HCT116 (cell line): Measurements from ENCODE around the gene IQSEC3. TPM values are rescaled to one million over a fixed set of nuclear protein-coding genes. Genes with fewer than 3 reads are reported as not detected.

Source experiments
- ATAC-seq: fragments of 200-7000 bp; cut with Tn5 transposase; 2 replicates; pipeline ENCODE4 v1.9.1; 2020; ENCODE audit warnings: mild to moderate bottlenecking, moderate library complexity
- BruUV-seq: library from RNA; stranded (reverse); fragments of 400-500 nt; replicated peaks from 2 replicates; lab custom pipeline; 2021; lab: Mats Ljungman, UMichigan
- CTCF ChIA-PET: fragments of 300-600 bp; sonication (Branson Sonifier 250); formaldehyde crosslinking; loops from one replicate; lab custom pipeline; 2021; ENCODE audit warnings: antibody characterized with exemption; lab: Charles Lee
- POLR2A ChIA-PET: fragments of 300-600, 350-600 bp; sonication (Branson Sonifier 250); formaldehyde crosslinking; loops from one replicate; lab custom pipeline; 2021; ENCODE audit warnings: antibody characterized with exemption; lab: Charles Lee
- RAD21 ChIA-PET, 2 experiments: fragments of 300-600 bp; sonication (Branson Sonifier 250); formaldehyde crosslinking; loops; one replicate each; lab custom pipeline; 2023; ENCODE audit warnings: low total read pairs in 2 of 2; ENCODE audit not compliant: uncharacterized antibody in 2 of 2, unreplicated experiment in 2 of 2, low non-redundant PET in 1 of 2; lab: Charles Lee
- DNase-seq: peaks from one replicate; pipeline ENCODE4 v3.0.0-alpha.2; 2010; ENCODE audit warnings: low read depth, low spot score
- H2AFZ ChIP-seq: fragments of 200-600 bp; shearing (Covaris generic), sonication (generic); 2 replicates; pipeline ENCODE4 v1.6.1; 2017; ENCODE audit warnings: low read depth, mixed run types, mixed read lengths, antibody characterized with exemption, low read length; ENCODE audit not compliant: poor library complexity, severe bottlenecking
- H3K27ac ChIP-seq: 2 replicates; pipeline ENCODE4 v1.5.1; 2012; ENCODE audit warnings: low read depth, low read length
- H3K27me3 ChIP-seq: fragments of 200-600 bp; sonication (generic); 2 replicates; pipeline ENCODE4 v1.6.1; 2016; ENCODE audit warnings: mixed run types, low read length, mixed read lengths; ENCODE audit not compliant: insufficient read depth
- H3K36me3 ChIP-seq, 2 experiments: fragments of 200-500 bp in 1 of 2; fragments of 200-600 bp in 1 of 2; sonication (Bioruptor generic) in 1 of 2; sonication (generic) in 1 of 2; 2 replicates each; pipeline versions ENCODE4 v1.5.1 to v1.6.1; 2014 to 2016; ENCODE audit warnings: low read length in 2 of 2, inconsistent platforms in 1 of 2, mixed read lengths in 1 of 2, mixed run types in 1 of 2; ENCODE audit not compliant: insufficient read depth in 2 of 2, control insufficient read depth in 1 of 2
- H3K4me1 ChIP-seq, 2 experiments: fragments of 200-600 bp in 1 of 2; sonication (generic) in 1 of 2; 2 replicates each; pipeline versions ENCODE4 v1.5.1 to v1.6.1; 2012 to 2017; ENCODE audit warnings: low read length in 2 of 2, inconsistent platforms in 1 of 2, mild to moderate bottlenecking in 1 of 2, mixed read lengths in 1 of 2, mixed run types in 1 of 2, moderate library complexity in 1 of 2; ENCODE audit not compliant: insufficient read depth in 2 of 2, control insufficient read depth in 1 of 2
- H3K4me2 ChIP-seq: fragments of 200-600 bp; sonication (generic); 2 replicates; pipeline ENCODE4 v1.6.1; 2017; ENCODE audit warnings: mixed run types, low read length, mixed read lengths
- H3K4me3 ChIP-seq, 2 experiments: fragments of 200-600 bp in 1 of 2; sonication (generic) in 1 of 2; replicated peaks in 1 of 2; 2 replicates each; pipeline ENCODE4 v1.5.1; 2011 to 2016; ENCODE audit warnings: low read length in 2 of 2, control low read depth in 1 of 2, low read depth in 1 of 2, mild to moderate bottlenecking in 1 of 2, mixed read lengths in 1 of 2, mixed run types in 1 of 2
- H3K79me2 ChIP-seq: fragments of 200-600 bp; sonication (generic); 2 replicates; pipeline ENCODE4 v1.6.1; 2017; ENCODE audit warnings: mild to moderate bottlenecking, mixed run types, low read length, moderate library complexity, mixed read lengths; ENCODE audit not compliant: insufficient read depth
- H3K9ac ChIP-seq: fragments of 200-600 bp; sonication (generic); 2 replicates; pipeline ENCODE4 v1.6.1; 2016; ENCODE audit warnings: low read length, mixed read lengths
- H3K9me2 ChIP-seq: fragments of 200-600 bp; sonication (generic), shearing (Covaris generic); 2 replicates; pipeline ENCODE4 v1.6.1; 2017; ENCODE audit warnings: mixed run types, mild to moderate bottlenecking, moderate library complexity; ENCODE audit not compliant: insufficient read depth
- H3K9me3 ChIP-seq, 2 experiments: fragments of 200-500 bp in 1 of 2; fragments of 200-600 bp in 1 of 2; sonication (Bioruptor generic) in 1 of 2; sonication (generic) in 1 of 2; 2 replicates each; pipeline ENCODE4 v1.6.1; 2014 to 2017; ENCODE audit warnings: low read length in 2 of 2, mixed read lengths in 2 of 2, inconsistent platforms in 1 of 2, low read depth in 1 of 2, mild to moderate bottlenecking in 1 of 2, mixed run types in 1 of 2, moderate library complexity in 1 of 2; ENCODE audit not compliant: control insufficient read depth in 1 of 2, insufficient read depth in 1 of 2
- H4K20me1 ChIP-seq: fragments of 200-600 bp; sonication (generic), shearing (Covaris generic); 2 replicates; pipeline ENCODE4 v1.6.1; 2017; ENCODE audit warnings: mixed run types, mild to moderate bottlenecking, moderate library complexity; ENCODE audit not compliant: insufficient read depth
- ATF3 ChIP-seq: IDR thresholded peaks from 2 replicates; pipeline ENCODE4 v1.6.1; 2012
- CBX3 ChIP-seq: IDR thresholded peaks from 2 replicates; pipeline ENCODE4 v1.6.1; 2012; ENCODE audit warnings: low read depth
- EGR1 ChIP-seq: IDR thresholded peaks from 2 replicates; pipeline ENCODE4 v1.6.1; 2012; ENCODE audit warnings: low read depth
- ELF1 ChIP-seq: IDR thresholded peaks from 2 replicates; pipeline ENCODE4 v1.6.1; 2012; ENCODE audit warnings: low read depth, borderline replicate concordance
- FOSL1 ChIP-seq: IDR thresholded peaks from 2 replicates; pipeline ENCODE4 v1.6.1; 2012; ENCODE audit warnings: low read depth
- POLR2A ChIP-seq: IDR thresholded peaks from 2 replicates; pipeline ENCODE4 v1.7.0; 2011; ENCODE audit warnings: borderline replicate concordance; ENCODE audit not compliant: insufficient read depth, insufficient read length; ENCODE audit errors: extremely low read depth
- SP1 ChIP-seq: IDR thresholded peaks from 2 replicates; pipeline ENCODE4 v1.6.1; 2012; ENCODE audit warnings: low read depth
- intact Hi-C: fragments of 100-400 bp; cut with micrococcal nuclease; formaldehyde crosslinking; loops from 2 replicates; pipeline ENCODE4 v1.10.0; 2022
- total RNA-seq: library from RNA; stranded (reverse); gene quantifications from one replicate; pipeline ENCODE4 v1.2.1, GENCODE V29; 2021; ENCODE audit not compliant: unreplicated experiment

The IQSEC3 gene
- total RNA-seq, 1 experiment from 2014 or later = not detected

- Histone ChIP-seq H3K4me1 (peaks cover 3 to 10% of the 10 kb centered on the region in 2 experiments; a peak in 3 of 4 replicates), H3K36me3 (no peaks in the 10 kb centered on the region), H3K4me3 (no peak overlapping the region), H3K9me2 (no peaks in the 10 kb centered on the region), H3K27me3 (no peaks in the 10 kb centered on the region; the same call in 1 of the 2 replicates), H3K79me2 (no peaks in the 10 kb centered on the region), H2AFZ (no peak overlapping the region), H3K9me3 (no peaks in the 10 kb centered on the region), H3K4me2 (no peak overlapping the region)
- ATAC-seq (no peak), DNase-seq (no peak)
- RAD21 ChIA-PET = no interaction called here
- POLR2A ChIA-PET = no interaction called here
- intact Hi-C loops = no loop called here
- BruUV-seq = no TSS peak
- TF ChIP-seq POLR2A = no peak
- no peak for TF ChIP-seq ELF1
- TF ChIP-seq FOSL1 = no peak
- no peak for TF ChIP-seq CBX3
- no peak for TF ChIP-seq SP1
- TF ChIP-seq, all 23 proteins: peak for 0
- Histone ChIP-seq H3K9ac (no peak overlapping the region), H3K27ac (no peak overlapping the region), H4K20me1 (no peaks in the 10 kb centered on the region)
- CTCF ChIA-PET = no interaction called here
Observed at GRCh38 chr12:135138-135537, 68.6 kb downstream of the IQSEC3 start.

GRCh38 chr12:138171-138897 lies 71.8 kb downstream of the IQSEC3 start:
- Histone ChIP-seq H3K4me2 (no peak overlapping the region), H3K9me3 (no peaks in the 10 kb centered on the region), H3K27ac (no peak overlapping the region), H3K9ac (no peak overlapping the region), H3K79me2 (no peaks in the 10 kb centered on the region), H3K9me2 (no peaks in the 10 kb centered on the region), H2AFZ (no peak overlapping the region), H4K20me1 (no peaks in the 10 kb centered on the region), H3K4me3 (no peak overlapping the region), H3K4me1 (no peaks in the 10 kb centered on the region), H3K27me3 (peaks cover 4% of the 10 kb centered on the region; the same call in 1 of the 2 replicates), H3K36me3 (no peaks in the 10 kb centered on the region)
- intact Hi-C loops = no loop called here
- RAD21 ChIA-PET = no interaction called here
- CTCF ChIA-PET = interaction anchor here (1.7 kb wide), 1 partner anchor 14 kb away, joined by 4 read pairs; no protein-coding TSS in a partner anchor
- POLR2A ChIA-PET = no interaction called here
- no peak for DNase-seq
- TF ChIP-seq ATF3 = no peak
- no peak for TF ChIP-seq EGR1
- no peak for TF ChIP-seq FOSL1
- ATAC-seq = no peak
- BruUV-seq = no TSS peak
